OCI-LY1 (cell line): Measurements from ENCODE around the gene ALG8.

Experiments
- CTCF ChIP-seq: fragments of 200-600 bp; sonication (generic), shearing (Covaris generic); IDR thresholded peaks from 2 replicates; pipeline ENCODE4 v1.5.1; 2017; ENCODE audit warnings: mild to moderate bottlenecking, antibody characterized with exemption, low read length, moderate library complexity, mixed read lengths
- EZH2 ChIP-seq: fragments of 200-600 bp; sonication (generic), shearing (Covaris generic); IDR thresholded peaks from 2 replicates; pipeline ENCODE4 v1.8.0; 2017; ENCODE audit warnings: borderline replicate concordance, mixed run types, mild to moderate bottlenecking, antibody characterized with exemption, low read length, moderate library complexity, mixed read lengths

- TF ChIP-seq CTCF (no peak), EZH2 (no peak)
These were observed 71.7 kb downstream of the ALG8 start for GRCh38 chr11:78067704-78068103.
